ENCODE data around the gene CLIP2.
"Not testable (repeated sequence)": the region's sequence is repeated elsewhere in the genome, so short reads cannot be mapped to it uniquely, and the experiment has no call there.

The CLIP2 gene

DNA sequence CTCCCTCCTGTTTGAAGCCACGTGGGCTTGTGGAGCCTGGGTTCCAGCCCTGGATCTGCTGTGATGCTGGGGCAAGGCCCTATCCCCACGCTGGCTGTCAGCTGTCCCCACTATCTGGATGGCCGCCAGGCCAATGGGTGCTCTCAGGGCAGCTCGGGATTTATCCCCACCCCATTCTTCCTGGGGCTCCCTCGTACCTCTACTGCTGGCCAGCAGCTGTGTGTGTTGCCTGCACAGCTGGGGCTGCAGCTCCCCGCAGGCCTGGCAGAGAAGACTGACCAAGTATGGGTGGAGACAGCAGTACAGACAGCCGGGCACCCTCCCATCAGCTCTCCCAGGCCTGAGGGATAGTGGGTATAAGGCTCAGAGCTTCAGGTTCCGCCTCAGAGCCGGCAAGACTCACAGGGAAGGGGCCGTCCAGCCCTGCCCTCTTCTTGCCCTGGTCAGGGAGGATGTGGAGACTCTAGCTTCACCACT, 13.6 kb downstream of the CLIP2 start:
- Histone ChIP-seq H3K27me3 (ENCODE audit: low read depth, low read length) (no peaks in the 10 kb centered on the region), H3K27ac (ENCODE audit: low read length) (no peak overlapping the region), H3K4me1 (ENCODE audit: control insufficient read depth in 1 of 2, insufficient read depth in 2 of 2, low read length in 2 of 2) (peaks cover 0 to 15% of the 10 kb centered on the region in 2 donors), H3K9me3 (ENCODE audit: control insufficient read depth in 1 of 2, low read length in 2 of 2) (no peaks in the 10 kb centered on the region), H3K4me3 (ENCODE audit: low read depth in 1 of 2, low read length in 2 of 2) (no peak overlapping the region), H3K36me3 (ENCODE audit: control insufficient read depth in 1 of 2, insufficient read depth in 2 of 2, low read length in 2 of 2) (no peaks in the 10 kb centered on the region)

DNA sequence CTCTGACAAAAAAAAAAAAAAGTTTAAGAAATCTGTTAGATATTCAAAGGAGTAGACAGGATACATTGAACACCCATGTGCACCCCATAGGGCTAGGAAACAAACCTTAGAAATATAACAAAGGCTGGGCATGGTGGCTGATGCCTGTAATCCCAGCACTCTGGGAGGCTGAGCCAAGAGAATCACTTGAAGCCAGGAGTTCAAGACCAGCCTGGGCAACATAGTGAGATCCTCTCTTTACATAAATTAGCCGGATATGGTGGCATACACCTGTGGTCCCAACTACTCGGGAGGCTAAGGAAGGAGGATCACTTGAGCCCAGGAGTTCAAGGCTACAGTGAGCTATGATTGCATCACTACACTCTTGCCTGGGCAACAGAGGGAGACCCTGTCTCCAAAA, 15.3 kb downstream of the CLIP2 start:
- H3K36me3 ChIP-seq (ENCODE audit: control insufficient read depth in 1 of 2, insufficient read depth in 2 of 2, low read length in 2 of 2), result no peaks in the 10 kb centered on the region
- no peaks in the 10 kb centered on the region for H3K9me3 ChIP-seq (ENCODE audit: control insufficient read depth in 1 of 2, low read length in 2 of 2)
- H3K4me1 ChIP-seq (ENCODE audit: control insufficient read depth in 1 of 2, insufficient read depth in 2 of 2, low read length in 2 of 2), result peaks cover 0 to 15% of the 10 kb centered on the region in 2 donors
- H3K27ac ChIP-seq (ENCODE audit: low read length), result no peak overlapping the region
- H3K4me3 ChIP-seq (ENCODE audit: low read depth in 1 of 2, low read length in 2 of 2), result no peak overlapping the region
- no peaks in the 10 kb centered on the region for H3K27me3 ChIP-seq (ENCODE audit: low read depth, low read length)

DNA sequence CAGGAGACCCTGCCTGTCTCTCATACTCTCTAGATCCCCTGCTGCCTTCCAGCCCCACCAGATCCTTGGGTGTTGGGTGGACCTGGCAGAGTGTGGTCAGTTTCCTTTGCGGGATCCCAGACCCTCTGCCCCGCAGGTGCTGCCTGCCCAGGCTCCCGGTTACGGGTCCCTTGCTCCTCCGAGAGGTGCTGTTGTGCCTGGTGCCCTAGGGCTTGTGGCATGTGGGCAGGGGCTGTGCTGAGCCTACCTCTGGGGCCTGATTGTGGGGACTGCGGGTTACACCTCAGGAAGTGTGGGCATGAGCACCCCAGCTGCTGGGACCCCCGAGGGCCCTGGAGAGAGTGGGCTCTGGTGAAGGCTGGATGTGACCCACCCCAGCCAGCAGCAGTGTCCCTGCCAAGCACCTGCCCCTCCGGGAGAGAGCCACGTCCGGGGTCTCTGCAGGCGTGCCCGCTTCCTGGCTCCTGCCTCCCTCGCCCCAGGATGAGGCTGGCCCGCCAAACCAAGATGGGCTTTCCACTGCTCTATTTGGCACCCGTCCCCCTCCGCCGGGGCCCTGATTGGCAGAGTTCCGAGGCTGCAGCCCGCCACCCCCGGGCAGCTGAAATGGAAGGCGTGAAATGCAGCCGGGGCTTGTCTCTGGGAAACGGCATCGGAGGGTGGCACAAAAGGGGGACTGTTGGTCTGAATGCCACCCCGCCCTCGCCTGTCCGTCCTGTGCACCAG, 17.0 kb downstream of the CLIP2 start:
- peak overlapping the region; percentile 35 to 37 for H3K4me3 ChIP-seq (ENCODE audit: low read depth in 1 of 2, low read length in 2 of 2)
- no peaks in the 10 kb centered on the region for H3K36me3 ChIP-seq (ENCODE audit: control insufficient read depth in 1 of 2, insufficient read depth in 2 of 2, low read length in 2 of 2)
- no peaks in the 10 kb centered on the region for H3K9me3 ChIP-seq (ENCODE audit: control insufficient read depth in 1 of 2, low read length in 2 of 2)
- H3K27ac ChIP-seq (ENCODE audit: low read length), result no peak overlapping the region
- H3K27me3 ChIP-seq (ENCODE audit: low read depth, low read length), result no peaks in the 10 kb centered on the region
- peaks cover 0 to 15% of the 10 kb centered on the region in 2 donors for H3K4me1 ChIP-seq (ENCODE audit: control insufficient read depth in 1 of 2, insufficient read depth in 2 of 2, low read length in 2 of 2)

DNA sequence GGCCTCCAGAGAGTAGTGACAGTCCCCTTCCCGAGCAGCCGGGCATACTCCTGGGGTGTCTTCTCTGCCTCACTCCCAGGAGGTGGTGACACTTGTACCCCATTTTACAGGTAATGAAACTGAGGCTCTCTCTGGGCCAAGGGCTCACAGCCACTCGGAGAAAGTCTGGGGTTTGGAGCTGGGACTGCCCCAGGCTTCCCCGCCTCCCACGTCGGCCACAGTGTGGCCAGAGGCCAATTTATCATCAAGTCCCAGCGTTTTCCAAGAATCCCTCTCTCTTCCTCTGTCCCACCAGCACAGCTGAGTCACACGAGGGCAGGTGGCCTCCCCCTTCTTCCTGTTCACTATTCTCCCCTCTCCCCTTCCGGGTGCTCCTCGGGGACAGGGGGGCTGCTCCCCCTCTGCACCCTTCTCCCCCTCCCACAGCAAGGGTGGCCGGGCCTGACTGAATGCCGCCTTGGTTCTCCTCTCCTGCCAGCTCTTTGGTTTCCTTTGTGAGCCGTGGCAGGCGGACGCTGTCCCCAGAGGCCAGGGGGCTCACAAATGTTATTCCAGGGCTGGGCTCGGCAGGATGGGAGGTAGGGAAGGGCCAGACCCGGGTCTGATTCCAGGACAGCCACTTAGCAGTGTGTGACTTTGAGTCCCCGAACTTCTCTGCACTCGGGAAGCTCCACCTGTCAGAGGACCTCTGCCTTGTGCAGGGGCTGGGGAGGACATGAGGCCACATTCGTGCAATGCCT, 17.7 kb downstream of the CLIP2 start:
- peak overlapping the region; percentile 35 to 37 for H3K4me3 ChIP-seq (ENCODE audit: low read depth in 1 of 2, low read length in 2 of 2)
- no peaks in the 10 kb centered on the region for H3K9me3 ChIP-seq (ENCODE audit: control insufficient read depth in 1 of 2, low read length in 2 of 2)
- no peak overlapping the region for H3K27ac ChIP-seq (ENCODE audit: low read length)
- H3K27me3 ChIP-seq (ENCODE audit: low read depth, low read length), result no peaks in the 10 kb centered on the region
- peaks cover 0 to 15% of the 10 kb centered on the region in 2 donors for H3K4me1 ChIP-seq (ENCODE audit: control insufficient read depth in 1 of 2, insufficient read depth in 2 of 2, low read length in 2 of 2)
- H3K36me3 ChIP-seq (ENCODE audit: control insufficient read depth in 1 of 2, insufficient read depth in 2 of 2, low read length in 2 of 2), result no peaks in the 10 kb centered on the region

DNA sequence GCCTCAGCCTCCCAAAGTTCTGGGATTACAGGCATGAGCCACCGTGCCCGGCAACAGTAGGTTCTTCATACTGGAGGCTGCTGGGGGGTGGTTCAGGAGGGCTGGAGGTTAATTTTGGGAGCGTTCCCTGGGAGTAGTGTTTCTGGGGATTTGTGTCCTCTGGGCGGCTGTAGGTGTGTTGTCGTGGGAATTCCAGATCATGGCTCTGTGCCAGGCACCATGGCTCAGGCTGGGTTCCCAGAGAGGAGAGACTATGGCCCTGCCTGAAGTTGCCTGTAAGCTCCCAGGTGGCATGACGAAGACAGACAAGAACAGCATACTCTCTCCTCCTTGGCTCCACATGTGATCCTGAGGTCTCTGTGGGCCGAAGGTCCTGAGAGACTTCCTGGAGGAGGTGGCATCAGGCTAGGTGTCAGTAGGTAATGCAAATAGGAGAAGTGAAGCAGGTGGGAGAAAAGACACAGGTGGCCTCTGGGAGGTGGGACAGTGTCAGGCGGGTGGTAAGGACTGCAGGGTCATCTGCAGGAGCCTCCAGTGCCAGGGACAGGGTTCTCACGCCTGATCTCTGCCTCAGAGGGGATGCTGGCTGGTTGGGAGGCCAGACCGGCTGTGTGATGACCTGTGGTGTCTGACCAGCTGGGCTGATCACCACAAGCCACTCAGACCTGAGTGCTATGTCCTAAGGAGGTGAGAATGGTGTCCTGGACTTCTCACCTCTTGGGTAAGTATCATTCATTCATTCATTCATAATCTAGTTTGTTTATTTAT, 18.7 kb downstream of the CLIP2 start:
- H3K4me1 ChIP-seq (ENCODE audit: control insufficient read depth in 1 of 2, insufficient read depth in 2 of 2, low read length in 2 of 2), result peaks cover 0 to 15% of the 10 kb centered on the region in 2 donors
- H3K27me3 ChIP-seq (ENCODE audit: low read depth, low read length), result no peaks in the 10 kb centered on the region
- no peaks in the 10 kb centered on the region for H3K9me3 ChIP-seq (ENCODE audit: control insufficient read depth in 1 of 2, low read length in 2 of 2)
- no peaks in the 10 kb centered on the region for H3K36me3 ChIP-seq (ENCODE audit: control insufficient read depth in 1 of 2, insufficient read depth in 2 of 2, low read length in 2 of 2)
- H3K4me3 ChIP-seq (ENCODE audit: low read depth in 1 of 2, low read length in 2 of 2), result no peak overlapping the region
- H3K27ac ChIP-seq (ENCODE audit: low read length), result no peak overlapping the region

DNA sequence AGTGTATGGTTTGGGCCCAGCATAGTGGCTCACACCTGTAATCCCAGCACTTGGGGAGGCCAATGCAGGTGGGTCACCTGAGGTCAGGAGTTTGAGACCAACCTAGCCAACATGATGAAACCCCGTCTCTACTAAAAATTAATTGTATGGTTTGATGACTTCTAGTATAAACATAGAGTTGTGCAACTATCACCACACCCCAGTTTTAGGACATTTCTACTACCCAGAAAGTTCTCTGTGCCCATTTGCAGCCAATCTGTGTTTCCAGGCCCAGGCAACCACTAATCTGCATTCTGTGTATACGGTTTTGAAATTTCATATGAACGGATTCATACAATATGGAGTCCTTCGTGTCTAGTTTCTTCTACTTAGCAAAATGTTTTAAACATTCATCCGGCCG, 20.0 kb downstream of the CLIP2 start:
- Histone ChIP-seq H3K4me1 (ENCODE audit: control insufficient read depth in 1 of 2, insufficient read depth in 2 of 2, low read length in 2 of 2) (peaks cover 0 to 15% of the 10 kb centered on the region in 2 donors), H3K4me3 (ENCODE audit: low read depth in 1 of 2, low read length in 2 of 2) (no peak overlapping the region), H3K27me3 (ENCODE audit: low read depth, low read length) (no peaks in the 10 kb centered on the region), H3K36me3 (ENCODE audit: control insufficient read depth in 1 of 2, insufficient read depth in 2 of 2, low read length in 2 of 2) (no peaks in the 10 kb centered on the region), H3K9me3 (ENCODE audit: control insufficient read depth in 1 of 2, low read length in 2 of 2) (no peaks in the 10 kb centered on the region), H3K27ac (ENCODE audit: low read length) (no peak overlapping the region)

DNA sequence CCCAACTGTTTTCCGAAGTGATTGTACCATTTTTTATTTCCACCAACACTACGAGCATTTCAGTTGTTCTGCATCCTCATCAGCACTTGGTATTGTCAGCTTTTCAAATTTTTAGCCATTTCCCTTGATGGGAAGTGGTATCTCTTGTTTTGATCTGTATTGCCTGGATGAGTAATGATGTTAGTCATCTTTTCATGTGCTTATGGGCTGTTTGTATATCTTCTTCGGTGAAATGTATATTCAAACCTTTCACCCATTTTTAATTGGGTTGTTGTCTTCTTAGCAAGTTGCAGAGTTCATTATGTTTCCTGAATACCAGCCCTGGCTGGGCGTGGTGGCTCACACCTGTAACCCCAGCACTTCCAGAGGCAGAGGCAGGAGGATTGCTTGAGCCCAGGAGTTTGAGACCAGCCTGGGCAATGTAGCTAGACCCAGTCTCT, 22.1 kb downstream of the CLIP2 start:
- H3K27ac ChIP-seq (ENCODE audit: low read length), result no peak overlapping the region

DNA sequence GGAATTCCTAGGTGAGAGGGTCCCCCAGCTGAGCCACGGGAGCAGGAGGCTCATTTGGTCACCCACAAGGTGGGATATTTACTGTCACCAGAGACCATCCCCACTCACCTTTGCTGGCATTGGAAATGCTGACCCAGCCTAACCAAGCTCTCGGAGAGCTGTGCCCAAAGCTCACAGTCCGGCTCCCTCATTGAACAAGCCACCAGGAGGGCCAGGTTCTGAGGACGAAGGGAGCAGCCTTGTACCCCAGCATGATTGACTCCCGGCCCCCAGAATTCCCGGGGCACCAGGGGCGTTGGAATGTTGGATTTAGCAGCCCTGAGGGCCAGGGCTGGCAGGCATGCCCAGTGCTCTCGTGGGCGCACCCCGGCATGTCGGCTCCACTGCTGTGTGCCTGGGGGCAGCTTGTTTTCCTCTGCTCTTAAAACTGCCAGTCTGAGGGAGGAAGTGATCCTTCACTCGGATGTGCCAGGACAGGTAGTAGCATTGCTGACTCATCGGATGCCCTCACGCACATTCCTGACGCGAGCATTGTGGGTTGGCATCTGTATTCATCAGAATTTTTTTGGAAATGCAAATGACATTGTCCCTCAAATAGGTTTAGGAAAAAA, 23.3 kb downstream of the CLIP2 start:
- peaks cover 0 to 4% of the 10 kb centered on the region in 2 donors for H3K36me3 ChIP-seq (ENCODE audit: control insufficient read depth in 1 of 2, insufficient read depth in 2 of 2, low read length in 2 of 2)
- H3K27me3 ChIP-seq (ENCODE audit: low read depth, low read length), result no peaks in the 10 kb centered on the region
- no peak overlapping the region for H3K27ac ChIP-seq (ENCODE audit: low read length)
- H3K9me3 ChIP-seq (ENCODE audit: control insufficient read depth in 1 of 2, low read length in 2 of 2), result no peaks in the 10 kb centered on the region
- H3K4me1 ChIP-seq (ENCODE audit: control insufficient read depth in 1 of 2, insufficient read depth in 2 of 2, low read length in 2 of 2), result no peaks in the 10 kb centered on the region
- no peak overlapping the region for H3K4me3 ChIP-seq (ENCODE audit: low read depth in 1 of 2, low read length in 2 of 2)

More for the DNA sequence above, 22.1 kb downstream of the CLIP2 start:
- no peak overlapping the region for H3K4me3 ChIP-seq (ENCODE audit: low read depth in 1 of 2, low read length in 2 of 2)
- peaks cover 0 to 10% of the 10 kb centered on the region in 2 donors for H3K4me1 ChIP-seq (ENCODE audit: control insufficient read depth in 1 of 2, insufficient read depth in 2 of 2, low read length in 2 of 2)
- no peaks in the 10 kb centered on the region for H3K9me3 ChIP-seq (ENCODE audit: control insufficient read depth in 1 of 2, low read length in 2 of 2)
- H3K36me3 ChIP-seq (ENCODE audit: control insufficient read depth in 1 of 2, insufficient read depth in 2 of 2, low read length in 2 of 2), result no peaks in the 10 kb centered on the region
- H3K27me3 ChIP-seq (ENCODE audit: low read depth, low read length), result no peaks in the 10 kb centered on the region

DNA sequence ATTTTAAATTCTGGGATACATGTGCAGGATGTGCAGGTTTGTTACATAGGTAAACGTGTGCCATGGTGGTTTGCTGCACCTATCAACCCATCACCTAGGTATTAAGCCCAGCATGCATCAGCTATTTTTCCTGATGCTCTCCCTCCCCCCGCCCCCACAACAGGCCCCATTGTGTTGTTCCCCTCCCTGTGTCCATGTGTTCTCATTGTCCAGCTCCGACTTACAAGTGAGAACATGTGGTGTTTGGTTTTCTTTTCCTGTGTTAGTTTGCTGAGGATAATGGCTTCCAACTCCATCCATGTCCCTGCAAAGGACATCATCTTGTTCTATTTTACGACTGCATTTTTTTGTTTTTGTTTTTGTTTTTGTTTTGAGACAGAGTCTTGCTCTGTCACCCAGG, 26.7 kb downstream of the CLIP2 start:
- H3K27me3 ChIP-seq (ENCODE audit: low read depth, low read length); H3K9me3 ChIP-seq (ENCODE audit: control insufficient read depth in 1 of 2, low read length in 2 of 2); H3K4me3 ChIP-seq (ENCODE audit: low read depth in 1 of 2, low read length in 2 of 2); H3K27ac ChIP-seq (ENCODE audit: low read length); H3K4me1 ChIP-seq (ENCODE audit: control insufficient read depth in 1 of 2, insufficient read depth in 2 of 2, low read length in 2 of 2): not testable (repeated sequence)
- H3K36me3 ChIP-seq (ENCODE audit: control insufficient read depth in 1 of 2, insufficient read depth in 2 of 2, low read length in 2 of 2), result peaks cover 2 to 11% of the 10 kb centered on the region in 2 donors

DNA sequence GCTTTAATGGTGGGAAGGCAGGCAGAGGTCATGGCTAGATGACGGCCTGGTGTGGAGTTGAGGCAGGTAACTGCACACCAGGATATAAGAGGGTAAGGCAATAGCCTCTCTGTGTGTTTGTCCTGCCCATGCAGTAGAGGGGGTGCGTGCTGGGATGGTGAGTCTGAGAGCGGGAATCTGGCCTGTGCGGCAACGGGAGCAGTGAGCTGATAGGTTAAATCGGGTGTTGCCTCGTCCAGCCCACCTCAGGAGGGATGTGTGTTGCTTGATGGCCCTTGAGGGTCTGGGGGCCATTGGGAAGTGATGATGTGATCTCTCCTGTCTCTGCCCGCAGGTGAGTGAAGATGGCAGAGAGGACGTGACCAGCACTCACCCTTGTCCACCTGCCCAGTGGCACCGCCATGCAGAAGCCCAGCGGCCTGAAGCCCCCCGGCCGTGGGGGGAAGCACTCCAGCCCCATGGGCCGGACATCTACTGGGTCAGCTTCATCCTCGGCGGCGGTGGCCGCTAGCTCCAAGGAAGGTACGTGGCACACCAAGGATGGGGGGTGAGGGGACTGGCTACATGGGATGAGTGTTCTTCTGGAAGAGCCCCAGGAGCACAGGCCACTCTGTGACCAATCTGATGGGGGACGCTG, 28.1 kb downstream of the CLIP2 start:
- Histone ChIP-seq H3K27me3 (ENCODE audit: low read depth, low read length) (no peaks in the 10 kb centered on the region), H3K27ac (ENCODE audit: low read length) (no peak overlapping the region), H3K4me1 (ENCODE audit: control insufficient read depth in 1 of 2, insufficient read depth in 2 of 2, low read length in 2 of 2) (no peaks in the 10 kb centered on the region), H3K4me3 (ENCODE audit: low read depth in 1 of 2, low read length in 2 of 2) (no peak overlapping the region), H3K36me3 (ENCODE audit: control insufficient read depth in 1 of 2, insufficient read depth in 2 of 2, low read length in 2 of 2) (peaks cover 4 to 11% of the 10 kb centered on the region in 2 donors), H3K9me3 (ENCODE audit: control insufficient read depth in 1 of 2, low read length in 2 of 2) (no peaks in the 10 kb centered on the region)
